ENCODE data around the gene CNPY1. TPM values are rescaled to one million over a fixed set of nuclear protein-coding genes. Genes with fewer than 3 reads are reported as not detected.

Gene CNPY1
- total RNA-seq, 1 donor from 2014 or later = not detected

GRCh38 chr7:155506854-155507337, 39.5 kb downstream of the CNPY1 start:
- ATAC-seq (no peak), DNase-seq (ENCODE audit: low spot score) (no peak)
- intact Hi-C loops (cut with DNase I) = loop anchor here (10.0 kb wide), 1 partner anchor 52 kb away; the partner anchor contains the start of gene EN2

GRCh38 chr7:155505422-155505793, 41.0 kb downstream of the CNPY1 start:
- ATAC-seq (no peak), DNase-seq (ENCODE audit: low spot score) (no peak)
- intact Hi-C loops (cut with DNase I) = loop anchor here (10.0 kb wide), 1 partner anchor 51 kb away; the partner anchor contains the start of gene EN2

DNA sequence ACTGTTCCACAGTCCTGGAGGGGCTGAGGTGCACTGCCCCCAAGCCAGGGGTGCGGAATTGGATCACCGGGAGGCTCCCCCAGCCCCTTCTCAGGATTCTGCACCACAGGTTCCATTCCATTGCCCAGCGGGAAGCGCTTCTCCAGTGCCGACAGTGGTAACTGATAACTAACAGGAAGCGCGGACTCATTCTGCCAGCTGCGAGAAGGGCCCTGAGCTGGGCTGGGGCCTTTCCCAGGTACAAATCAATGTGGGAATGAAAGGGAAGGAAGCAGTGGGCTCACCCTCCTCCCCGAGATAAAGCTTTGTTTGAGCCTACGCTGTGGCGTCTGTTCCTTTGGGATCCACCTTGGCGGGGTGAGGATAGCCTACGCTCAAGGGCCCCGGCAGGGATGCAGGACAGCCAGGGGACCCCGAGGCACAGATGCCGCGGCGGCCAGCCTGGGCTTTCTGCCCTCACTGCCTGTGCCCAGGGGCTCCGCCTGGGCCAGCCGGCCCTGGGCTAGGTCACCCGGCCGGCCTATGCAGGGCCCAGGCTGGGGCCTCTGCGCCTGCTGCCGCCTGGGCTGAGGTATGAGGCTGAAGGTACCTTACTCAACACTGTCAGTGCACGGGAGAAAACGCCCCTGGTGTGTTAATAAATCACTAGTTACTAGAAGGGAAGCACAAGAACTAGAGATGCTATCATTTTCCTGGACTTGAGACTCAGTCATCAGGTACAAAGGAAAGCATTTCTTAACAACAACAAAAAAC, 49.0 kb downstream of the CNPY1 start:
- intact Hi-C loops (cut with DNase I) = no loop called here
- DNase-seq (ENCODE audit: low spot score) (no peak), ATAC-seq (no peak)

GRCh38 chr7:155496267-155497005, 49.9 kb downstream of the CNPY1 start:
- intact Hi-C loops (cut with DNase I) = no loop called here
- no peak for ATAC-seq

GRCh38 chr7:155495440-155496248, 50.7 kb downstream of the CNPY1 start:
- ATAC-seq (no peak), DNase-seq (ENCODE audit: low spot score) (no peak)
- intact Hi-C loops (cut with DNase I) = no loop called here

More at GRCh38 chr7:155496267-155497005, 49.9 kb downstream of the CNPY1 start:
- DNase-seq (ENCODE audit: low spot score) = no peak

DNA sequence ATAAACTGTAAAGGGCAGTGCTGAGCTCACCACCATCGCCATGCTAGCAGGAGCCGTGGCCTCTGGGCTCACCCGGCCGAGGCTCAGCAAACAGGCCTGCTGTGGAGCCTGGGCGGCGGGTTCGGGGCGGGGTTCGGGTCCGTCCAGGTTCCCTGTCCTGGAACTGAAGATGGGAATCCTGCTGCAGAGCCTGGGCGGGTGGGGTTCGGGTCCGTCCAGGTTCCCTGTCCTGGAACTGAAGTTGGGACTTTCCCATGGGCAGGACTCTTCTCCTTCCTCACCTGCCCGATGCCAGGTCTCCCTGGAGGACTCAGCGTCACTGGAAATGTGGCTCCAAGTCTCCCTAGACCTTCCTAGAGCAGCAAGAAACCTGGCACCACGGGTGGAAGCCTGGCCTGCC, 51.8 kb downstream of the CNPY1 start:
- ATAC-seq = no peak
- intact Hi-C loops (cut with DNase I) = no loop called here
- DNase-seq (ENCODE audit: low spot score) = no peak

- no peak for ATAC-seq
- intact Hi-C loops (cut with DNase I) = no loop called here
- DNase-seq (ENCODE audit: low spot score) = no peak
These were observed 52.4 kb downstream of the CNPY1 start for GRCh38 chr7:155493744-155494538.

- intact Hi-C loops (cut with DNase I) = no loop called here
- no peak for DNase-seq (ENCODE audit: low spot score)
These were observed 54.5 kb downstream of the CNPY1 start for GRCh38 chr7:155491812-155492211.

GRCh38 chr7:155490697-155491628, 55.4 kb downstream of the CNPY1 start:
- intact Hi-C loops (cut with DNase I) = no loop called here
- DNase-seq (ENCODE audit: low spot score) (peak; percentile 72), ATAC-seq (peak; percentile 85)

More at GRCh38 chr7:155491812-155492211, 54.5 kb downstream of the CNPY1 start:
- no peak for ATAC-seq

GRCh38 chr7:155489862-155490696, 56.3 kb downstream of the CNPY1 start:
- intact Hi-C loops (cut with DNase I) = no loop called here
- peak; percentile 71 for ATAC-seq
- DNase-seq (ENCODE audit: low spot score) = no peak

- no peak for DNase-seq (ENCODE audit: low spot score)
- intact Hi-C loops (cut with DNase I) = no loop called here
- no peak for ATAC-seq
These were observed 57.1 kb downstream of the CNPY1 start for GRCh38 chr7:155489158-155489840.

DNA sequence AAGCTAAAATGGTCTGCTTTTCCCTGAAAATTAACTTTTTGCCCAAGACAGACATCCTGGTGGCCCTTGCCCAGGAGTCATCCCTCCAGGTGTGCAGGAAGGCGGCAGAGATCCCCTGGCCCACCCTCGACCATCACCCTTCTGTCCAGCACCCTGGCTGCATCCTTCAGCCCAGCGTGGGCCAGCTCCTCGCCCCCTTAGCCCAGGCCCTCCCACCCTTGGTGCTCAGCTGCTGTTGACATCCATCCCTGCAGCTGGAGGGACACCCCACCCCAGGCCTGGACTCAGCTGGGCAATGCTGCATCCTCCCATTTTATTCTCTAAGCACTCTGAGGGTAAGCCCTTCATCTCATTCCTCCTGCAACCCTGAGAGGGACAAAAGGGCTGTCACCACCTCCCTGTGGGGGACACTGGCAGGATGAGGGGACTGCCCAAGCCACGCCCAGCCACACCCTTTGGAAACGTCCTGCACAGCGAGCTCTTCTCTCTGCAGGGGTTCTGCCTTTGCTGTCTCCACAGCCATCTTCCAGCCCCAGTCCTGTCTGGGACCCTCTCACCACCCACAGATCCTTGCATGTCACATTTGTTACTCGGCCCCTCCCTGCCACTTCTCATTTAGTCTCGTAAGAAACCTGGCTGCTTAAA, 57.8 kb downstream of the CNPY1 start:
- intact Hi-C loops (cut with DNase I) = no loop called here
- ATAC-seq (no peak), DNase-seq (ENCODE audit: low spot score) (no peak)

GRCh38 chr7:155487509-155488482, 58.6 kb downstream of the CNPY1 start:
- ATAC-seq (no peak), DNase-seq (ENCODE audit: low spot score) (no peak)
- intact Hi-C loops (cut with DNase I) = no loop called here

GRCh38 chr7:155486783-155487508, 59.4 kb downstream of the CNPY1 start:
- ATAC-seq = no peak
- intact Hi-C loops (cut with DNase I) = no loop called here
- DNase-seq (ENCODE audit: low spot score) = no peak
